B cell (primary cell): Measurements from ENCODE around the gene PIK3R1. TPM values are rescaled to one million over a fixed set of nuclear protein-coding genes. Genes with fewer than 3 reads are reported as not detected.

Source experiments
- ATAC-seq: fragments of 200-7000 bp; cut with Tn5 transposase; one replicate; pipeline ENCODE4 v1.10.0; 2021; ENCODE audit warnings: low read depth, mild to moderate bottlenecking, moderate number of reproducible peaks, moderate library complexity
- CTCF ChIA-PET: fragments of 350-600 bp; sonication (Branson Sonifier 250); formaldehyde crosslinking; loops from one replicate; lab custom pipeline; 2021; ENCODE audit warnings: antibody characterized with exemption, inconsistent platforms; lab: Charles Lee
- POLR2A ChIA-PET: fragments of 350-600 bp; sonication (Branson Sonifier 250); formaldehyde crosslinking; loops from one replicate; lab custom pipeline; 2021; ENCODE audit warnings: antibody characterized with exemption; lab: Charles Lee
- DNase-seq: peaks from one replicate; pipeline ENCODE4 v3.0.0; 2013
- H2AFZ ChIP-seq: 2 replicates; pipeline ENCODE4 v1.6.1; 2012; ENCODE audit warnings: mild to moderate bottlenecking, low read depth, low read length; ENCODE audit not compliant: insufficient read depth, poor library complexity, severe bottlenecking
- H3K27ac ChIP-seq, 2 donors: 1 replicate in 1 of 2; 2 replicates in 1 of 2; pipeline ENCODE4 v1.5.1; 2012 to 2013; ENCODE audit warnings: low read length in 2 of 2, mild to moderate bottlenecking in 2 of 2, moderate library complexity in 1 of 2
- H3K27me3 ChIP-seq, 4 experiments: fragments of 200-600 bp in 1 of 4; sonication (generic) in 1 of 4; replicated peaks in 1 of 4; 1 replicate in 2 of 4; 2 replicates in 2 of 4; pipeline versions ENCODE4 v1.6.1 to v1.7.0; 2013 to 2016; ENCODE audit warnings: low read length in 3 of 4, mild to moderate bottlenecking in 2 of 4, mixed read lengths in 1 of 4, moderate library complexity in 1 of 4; ENCODE audit not compliant: insufficient read depth in 4 of 4, control insufficient read depth in 3 of 4; ENCODE audit errors: control extremely low read depth in 1 of 4
- H3K36me3 ChIP-seq, 2 experiments: replicated peaks in 1 of 2; 1 replicate in 1 of 2; 2 replicates in 1 of 2; pipeline versions ENCODE4 v1.6.1 to v1.7.1; 2013; ENCODE audit warnings: low read length in 1 of 2; ENCODE audit not compliant: insufficient read depth in 2 of 2, control insufficient read depth in 1 of 2; ENCODE audit errors: control extremely low read depth in 1 of 2, extremely low read depth in 1 of 2
- H3K4me1 ChIP-seq, 2 donors: fragments of 200-600 bp in 1 of 2; sonication (generic) in 1 of 2; 1 replicate in 1 of 2; 2 replicates in 1 of 2; pipeline versions ENCODE4 v1.5.1 to v1.6.1; 2013 to 2017; ENCODE audit warnings: low read length in 2 of 2; ENCODE audit not compliant: control insufficient read depth in 2 of 2, insufficient read depth in 2 of 2
- H3K4me2 ChIP-seq: replicated peaks from 2 replicates; pipeline ENCODE3; 2012; ENCODE audit warnings: mild to moderate bottlenecking, low read depth, low read length; ENCODE audit not compliant: poor library complexity, severe bottlenecking
- H3K4me3 ChIP-seq, 5 experiments: fragments of 200-600 bp in 1 of 5; sonication (generic) in 1 of 5; 1 replicate in 3 of 5; 2 replicates in 2 of 5; pipeline versions ENCODE4 v1.5.1 to v1.7.0; 2011 to 2016; ENCODE audit warnings: low read length in 4 of 5, mild to moderate bottlenecking in 4 of 5, low read depth in 2 of 5, control low read depth in 1 of 5, moderate library complexity in 1 of 5; ENCODE audit not compliant: insufficient read depth in 1 of 5; ENCODE audit errors: control extremely low read depth in 1 of 5, extremely low read depth in 1 of 5
- H3K79me2 ChIP-seq: fragments of 200-600 bp; sonication (generic); one replicate; pipeline ENCODE4 v1.6.0; 2016; ENCODE audit warnings: low read length; ENCODE audit not compliant: control insufficient read depth, insufficient read depth
- H3K9ac ChIP-seq: fragments of 200-600 bp; sonication (generic); 2 replicates; pipeline ENCODE4 v1.6.1; 2017; ENCODE audit warnings: mild to moderate bottlenecking, low read length, moderate library complexity
- H3K9me3 ChIP-seq, 3 donors: one replicate each; pipeline versions ENCODE4 v1.6.1 to v1.7.1; 2013; ENCODE audit warnings: low read length in 2 of 3; ENCODE audit not compliant: control insufficient read depth in 2 of 3, insufficient read depth in 1 of 3; ENCODE audit errors: control extremely low read depth in 1 of 3
- H4K20me1 ChIP-seq: 2 replicates; pipeline ENCODE4 v1.6.0; 2012; ENCODE audit warnings: mild to moderate bottlenecking, low read length; ENCODE audit not compliant: insufficient read depth, control insufficient read depth, poor library complexity, severe bottlenecking
- H3K27ac Mint-ChIP-seq: one replicate; pipeline ENCODE4 v1.8.0; 2021; ENCODE audit warnings: mixed read lengths
- H3K27me3 Mint-ChIP-seq: one replicate; pipeline ENCODE4 v1.8.0; 2021; ENCODE audit warnings: mixed read lengths
- H3K4me1 Mint-ChIP-seq: one replicate; pipeline ENCODE4 v1.8.0; 2021; ENCODE audit warnings: mixed read lengths
- H3K4me3 Mint-ChIP-seq: one replicate; pipeline ENCODE4 v1.8.0; 2021; ENCODE audit warnings: mixed read lengths
- H3K9me3 Mint-ChIP-seq: one replicate; pipeline ENCODE4 v1.8.0; 2022; ENCODE audit warnings: mixed read lengths; ENCODE audit not compliant: insufficient read depth
- EZH2 ChIP-seq: IDR thresholded peaks from 2 replicates; pipeline ENCODE4 v1.6.1; 2012; ENCODE audit warnings: borderline replicate concordance, low read depth, mild to moderate bottlenecking, moderate library complexity, low read length; ENCODE audit not compliant: insufficient read depth, poor library complexity, severe bottlenecking
- WGBS: methylation state at CpG from one replicate; pipeline ENCODE4 v1.1.5; 2013; ENCODE audit warnings: missing lambda C conversion rate; ENCODE audit not compliant: insufficient coverage; 5-methylcytosine and 5-hydroxymethylcytosine counted together
- intact Hi-C: fragments of 100-400 bp; cut with micrococcal nuclease; formaldehyde crosslinking; loops from one replicate; pipeline ENCODE4 v1.10.0; 2022
- polyA plus RNA-seq: library from polyadenylated mRNA; depleted of rRNA; stranded (reverse); fragments of >200 nt; gene quantifications from 2 replicates; pipeline ENCODE4 v1.2.3, GENCODE V29; 2012
- total RNA-seq, 2 donors: library from RNA; stranded (reverse); fragments of 120-200 nt in 1 of 2; gene quantifications; 1 replicate in 1 of 2; 2 replicates in 1 of 2; pipeline versions ENCODE4 v1.2.3 to v1.2.4, GENCODE V29; 2013 to 2022
- TF ChIP-seq, protein P1 (sequence below): fragments of 200-600 bp; IDR thresholded peaks from one replicate; pipeline ENCODE4 v1.8.0; 2022; ENCODE audit warnings: antibody characterized with exemption, mild to moderate bottlenecking

The PIK3R1 gene
- total and polyA plus RNA-seq, 2 donors (not counting 1 experiment from before 2014, with no cell fraction given) = 5.6 to 63.8 TPM

- no peak overlapping the region for H3K9ac ChIP-seq
- H4K20me1 ChIP-seq = peaks cover 86% of the 10 kb centered on the region
- H3K79me2 ChIP-seq = peaks cover 99% of the 10 kb centered on the region
- H3K27ac ChIP-seq = no peak overlapping the region
- peak overlapping the region; percentile 5 for H3K4me2 ChIP-seq
- no peaks in the 10 kb centered on the region for H3K27me3 Mint-ChIP-seq
- H3K27me3 ChIP-seq = no peaks in the 10 kb centered on the region
- peaks cover 21 to 22% of the 10 kb centered on the region in 2 donors for H3K4me1 ChIP-seq
- intact Hi-C loops = no loop called here
- ChIA-PET POLR2A (no interaction called here), CTCF (interaction anchor here (0.5 to 1.7 kb wide), 2 partner anchors 56 to 63 kb away, joined by 3 to 4 read pairs; no protein-coding TSS in a partner anchor)
- TF ChIP-seq EZH2 = no peak
- TF ChIP-seq, protein P1, sequence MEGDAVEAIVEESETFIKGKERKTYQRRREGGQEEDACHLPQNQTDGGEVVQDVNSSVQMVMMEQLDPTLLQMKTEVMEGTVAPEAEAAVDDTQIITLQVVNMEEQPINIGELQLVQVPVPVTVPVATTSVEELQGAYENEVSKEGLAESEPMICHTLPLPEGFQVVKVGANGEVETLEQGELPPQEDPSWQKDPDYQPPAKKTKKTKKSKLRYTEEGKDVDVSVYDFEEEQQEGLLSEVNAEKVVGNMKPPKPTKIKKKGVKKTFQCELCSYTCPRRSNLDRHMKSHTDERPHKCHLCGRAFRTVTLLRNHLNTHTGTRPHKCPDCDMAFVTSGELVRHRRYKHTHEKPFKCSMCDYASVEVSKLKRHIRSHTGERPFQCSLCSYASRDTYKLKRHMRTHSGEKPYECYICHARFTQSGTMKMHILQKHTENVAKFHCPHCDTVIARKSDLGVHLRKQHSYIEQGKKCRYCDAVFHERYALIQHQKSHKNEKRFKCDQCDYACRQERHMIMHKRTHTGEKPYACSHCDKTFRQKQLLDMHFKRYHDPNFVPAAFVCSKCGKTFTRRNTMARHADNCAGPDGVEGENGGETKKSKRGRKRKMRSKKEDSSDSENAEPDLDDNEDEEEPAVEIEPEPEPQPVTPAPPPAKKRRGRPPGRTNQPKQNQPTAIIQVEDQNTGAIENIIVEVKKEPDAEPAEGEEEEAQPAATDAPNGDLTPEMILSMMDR = no peak
- DNase-seq = no peak
- H2AFZ ChIP-seq = no peak overlapping the region
- no peak overlapping the region for H3K27ac Mint-ChIP-seq
- H3K9me3 ChIP-seq = peaks cover 0 to 11% (median 10%) of the 10 kb centered on the region in 3 donors
- peaks cover 61% of the 10 kb centered on the region for H3K4me1 Mint-ChIP-seq
- peaks cover 2% of the 10 kb centered on the region for H3K9me3 Mint-ChIP-seq
- ATAC-seq = no peak
- H3K36me3 ChIP-seq = peaks cover 0 to 37% of the 10 kb centered on the region in 2 experiments
- H3K4me3 Mint-ChIP-seq = no peak overlapping the region
- no peak overlapping the region for H3K4me3 ChIP-seq
Observed at GRCh38 chr5:68223904-68224303, 8.3 kb downstream of the PIK3R1 start.

GRCh38 chr5:68224509-68225187 is 9.1 kb downstream of the PIK3R1 start:
- CTCF ChIA-PET = interaction anchor here (0.5 to 1.7 kb wide), 2 partner anchors 57 to 62 kb away, joined by 3 to 4 read pairs; no protein-coding TSS in a partner anchor
- peak overlapping the region; percentile 5 for H3K4me2 ChIP-seq
- H3K9me3 Mint-ChIP-seq = peaks cover 2% of the 10 kb centered on the region
- intact Hi-C loops = no loop called here
- H3K27ac Mint-ChIP-seq = no peak overlapping the region
- no CpG with 5 or more reads among the region's 4 CpGs for WGBS
- H3K4me1 ChIP-seq = peaks cover 16 to 21% of the 10 kb centered on the region in 2 donors
- H4K20me1 ChIP-seq = peaks cover 85% of the 10 kb centered on the region
- peaks cover 0 to 11% (median 10%) of the 10 kb centered on the region in 3 donors for H3K9me3 ChIP-seq
- no peak overlapping the region for H3K9ac ChIP-seq
- H3K4me3 Mint-ChIP-seq = peak overlapping the region; percentile 4
- ATAC-seq (no peak), DNase-seq (no peak)
- H3K27ac ChIP-seq = no peak overlapping the region
- H3K4me1 Mint-ChIP-seq = peaks cover 54% of the 10 kb centered on the region
- no peaks in the 10 kb centered on the region for H3K27me3 Mint-ChIP-seq
- POLR2A ChIA-PET = no interaction called here
- no peak for TF ChIP-seq EZH2
- TF ChIP-seq, protein P1 = no peak
- no peak overlapping the region for H2AFZ ChIP-seq
- no peak overlapping the region for H3K4me3 ChIP-seq
- H3K27me3 ChIP-seq = no peaks in the 10 kb centered on the region
- H3K79me2 ChIP-seq = peaks cover 99% of the 10 kb centered on the region
- peaks cover 3 to 40% of the 10 kb centered on the region in 2 experiments for H3K36me3 ChIP-seq
